Nephron progenitor cell (in vitro differentiated cells): Measurements from ENCODE around the gene CD7.

Experiments used
- DNase-seq: peaks from one replicate; pipeline ENCODE4 v3.0.0; 2021
- H3K27ac Mint-ChIP-seq: 2 replicates; pipeline ENCODE4 v1.8.0; 2021; ENCODE audit warnings: mild to moderate bottlenecking, moderate library complexity, mixed read lengths
- H3K27me3 Mint-ChIP-seq: 2 replicates; pipeline ENCODE4 v1.8.0; 2021; ENCODE audit warnings: mild to moderate bottlenecking, low read depth, mixed read lengths; ENCODE audit not compliant: poor library complexity
- H3K36me3 Mint-ChIP-seq: 2 replicates; pipeline ENCODE4 v1.8.0; 2021; ENCODE audit warnings: low read depth, mixed read lengths
- H3K4me1 Mint-ChIP-seq: 2 replicates; pipeline ENCODE4 v1.8.0; 2021; ENCODE audit warnings: mixed read lengths
- H3K4me3 Mint-ChIP-seq: 2 replicates; pipeline ENCODE4 v1.8.0; 2021; ENCODE audit warnings: mild to moderate bottlenecking, moderate library complexity, mixed read lengths
- H3K9me3 Mint-ChIP-seq: 2 replicates; pipeline ENCODE4 v1.8.0; 2021; ENCODE audit warnings: mild to moderate bottlenecking, moderate library complexity, mixed read lengths
- CTCF ChIP-seq: fragments of 200-600 bp; sonication (generic); IDR thresholded peaks from 2 replicates; pipeline ENCODE4 v1.5.0; 2021; ENCODE audit warnings: antibody characterized with exemption

CD7 gene

GRCh38 chr17:82329683-82330321 lies 12.4 kb upstream of the CD7 start:
- no peak for DNase-seq
- no peak for TF ChIP-seq CTCF
- H3K4me1 Mint-ChIP-seq = peaks cover 40% of the 10 kb centered on the region
- H3K36me3 Mint-ChIP-seq = no peaks in the 10 kb centered on the region
- peaks cover 49% of the 10 kb centered on the region for H3K27me3 Mint-ChIP-seq
- H3K9me3 Mint-ChIP-seq = no peaks in the 10 kb centered on the region
- H3K27ac Mint-ChIP-seq = no peak overlapping the region
- no peak overlapping the region for H3K4me3 Mint-ChIP-seq

GRCh38 chr17:82328994-82329507 lies 11.6 kb upstream of the CD7 start:
- DNase-seq = no peak
- no peak for TF ChIP-seq CTCF
- Mint-ChIP-seq H3K27me3 (peaks cover 44% of the 10 kb centered on the region), H3K4me3 (no peak overlapping the region), H3K36me3 (no peaks in the 10 kb centered on the region), H3K27ac (no peak overlapping the region), H3K4me1 (peaks cover 40% of the 10 kb centered on the region), H3K9me3 (no peaks in the 10 kb centered on the region)

GRCh38 chr17:82328141-82328993 lies 11.0 kb upstream of the CD7 start:
- Mint-ChIP-seq H3K27me3 (peaks cover 39% of the 10 kb centered on the region), H3K4me1 (peaks cover 40% of the 10 kb centered on the region), H3K27ac (no peak overlapping the region), H3K4me3 (no peak overlapping the region), H3K36me3 (no peaks in the 10 kb centered on the region), H3K9me3 (no peaks in the 10 kb centered on the region)
- no peak for DNase-seq
- TF ChIP-seq CTCF = no peak

GRCh38 chr17:82327757-82328140 lies 10.3 kb upstream of the CD7 start:
- Mint-ChIP-seq H3K27ac (no peak overlapping the region), H3K36me3 (no peaks in the 10 kb centered on the region), H3K27me3 (peaks cover 34% of the 10 kb centered on the region), H3K4me3 (no peak overlapping the region), H3K4me1 (peaks cover 36% of the 10 kb centered on the region), H3K9me3 (no peaks in the 10 kb centered on the region)
- DNase-seq = no peak
- TF ChIP-seq CTCF = no peak

GRCh38 chr17:82327289-82327688 lies 9.9 kb upstream of the CD7 start:
- no peak for DNase-seq
- Mint-ChIP-seq H3K4me1 (peaks cover 31% of the 10 kb centered on the region), H3K4me3 (no peak overlapping the region), H3K36me3 (no peaks in the 10 kb centered on the region), H3K27ac (no peak overlapping the region), H3K9me3 (no peaks in the 10 kb centered on the region), H3K27me3 (peaks cover 30% of the 10 kb centered on the region)
- no peak for TF ChIP-seq CTCF
